Measurements from ENCODE around the gene CNTF. TPM values are rescaled to one million over a fixed set of nuclear protein-coding genes. Genes with fewer than 3 reads are reported as not detected.
A peak's percentile ranks its signal among the peaks of the same experiment; 100 is the strongest.

The CNTF gene
- total RNA-seq, 4 donors from 2014 or later, result 1.6 to 5.0 (median 1.7) TPM

DNA sequence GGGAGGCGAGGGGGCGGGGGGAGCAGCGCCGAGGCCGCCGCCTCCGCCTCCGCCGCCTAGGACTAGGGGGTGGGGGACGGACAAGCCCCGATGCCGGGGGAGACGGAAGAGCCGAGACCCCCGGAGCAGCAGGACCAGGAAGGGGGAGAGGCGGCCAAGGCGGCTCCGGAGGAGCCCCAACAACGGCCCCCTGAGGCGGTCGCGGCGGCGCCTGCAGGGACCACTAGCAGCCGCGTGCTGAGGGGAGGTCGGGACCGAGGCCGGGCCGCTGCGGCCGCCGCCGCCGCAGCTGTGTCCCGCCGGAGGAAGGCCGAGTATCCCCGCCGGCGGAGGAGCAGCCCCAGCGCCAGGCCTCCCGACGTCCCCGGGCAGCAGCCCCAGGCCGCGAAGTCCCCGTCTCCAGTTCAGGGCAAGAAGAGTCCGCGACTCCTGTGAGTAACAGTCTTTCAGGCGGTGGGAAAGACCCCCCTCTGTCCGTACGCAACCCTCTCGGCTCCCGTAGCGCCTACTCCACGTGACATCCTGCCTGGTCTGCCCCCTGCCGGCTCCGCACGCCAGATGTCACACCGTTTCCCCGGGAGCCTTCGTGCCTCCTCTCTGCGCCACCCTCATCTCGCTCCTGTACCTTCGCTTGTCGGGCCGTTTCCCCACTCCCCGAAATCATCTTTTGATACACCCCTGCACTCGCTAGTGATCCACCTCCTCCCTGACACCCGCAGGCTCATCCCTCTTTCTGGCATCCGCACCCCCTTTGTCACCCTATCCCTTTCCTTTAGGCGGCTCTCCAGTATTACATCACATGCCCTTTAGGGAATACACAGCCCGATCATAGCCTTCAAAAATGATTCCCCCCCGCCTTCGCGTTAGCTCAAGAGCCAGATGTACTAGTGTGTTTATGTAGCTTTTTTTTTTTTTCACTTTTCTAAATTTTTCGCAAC is 43.0 kb upstream of the CNTF start:
- Histone ChIP-seq H3K4me3 (replicated peaks in 1 of 3) (peak overlapping the region; percentile 80 to 97 (median 81)), H3K27me3 (no peaks in the 10 kb centered on the region), H3K9me3 (no peaks in the 10 kb centered on the region), H3K36me3 (no peaks in the 10 kb centered on the region), H3K27ac (peak overlapping the region; percentile 100), H3K4me1 (peaks cover 24 to 44% of the 10 kb centered on the region in 2 donors)
- WGBS, 2 donors, result 0 to 1% methylated on average over 27 to 48 of the region's 78 CpGs
- peak; percentile 92 to 93 for DNase-seq
- intact Hi-C loops (cut with DNase I), result no loop called here
- TF ChIP-seq POLR2A (IDR thresholded peaks at IDR 0.05), result peak; percentile 42 to 67
- TF ChIP-seq, protein P1, sequence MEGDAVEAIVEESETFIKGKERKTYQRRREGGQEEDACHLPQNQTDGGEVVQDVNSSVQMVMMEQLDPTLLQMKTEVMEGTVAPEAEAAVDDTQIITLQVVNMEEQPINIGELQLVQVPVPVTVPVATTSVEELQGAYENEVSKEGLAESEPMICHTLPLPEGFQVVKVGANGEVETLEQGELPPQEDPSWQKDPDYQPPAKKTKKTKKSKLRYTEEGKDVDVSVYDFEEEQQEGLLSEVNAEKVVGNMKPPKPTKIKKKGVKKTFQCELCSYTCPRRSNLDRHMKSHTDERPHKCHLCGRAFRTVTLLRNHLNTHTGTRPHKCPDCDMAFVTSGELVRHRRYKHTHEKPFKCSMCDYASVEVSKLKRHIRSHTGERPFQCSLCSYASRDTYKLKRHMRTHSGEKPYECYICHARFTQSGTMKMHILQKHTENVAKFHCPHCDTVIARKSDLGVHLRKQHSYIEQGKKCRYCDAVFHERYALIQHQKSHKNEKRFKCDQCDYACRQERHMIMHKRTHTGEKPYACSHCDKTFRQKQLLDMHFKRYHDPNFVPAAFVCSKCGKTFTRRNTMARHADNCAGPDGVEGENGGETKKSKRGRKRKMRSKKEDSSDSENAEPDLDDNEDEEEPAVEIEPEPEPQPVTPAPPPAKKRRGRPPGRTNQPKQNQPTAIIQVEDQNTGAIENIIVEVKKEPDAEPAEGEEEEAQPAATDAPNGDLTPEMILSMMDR (IDR thresholded peaks at IDR 0.05), result peak; percentile 15 to 90 (median 78)

- DNase-seq, result no peak
- peaks cover 24 to 40% of the 10 kb centered on the region in 2 donors for H3K4me1 ChIP-seq
- WGBS, 2 donors, result 17 to 22% methylated on average over 2 of the region's 2 CpGs
- intact Hi-C loops (cut with DNase I), result no loop called here
- H3K4me3 ChIP-seq (replicated peaks in 1 of 3), result no peak overlapping the region
- peak overlapping the region in 2 of 3 donors; percentile 100 for H3K27ac ChIP-seq
- H3K36me3 ChIP-seq, result no peaks in the 10 kb centered on the region
- no peaks in the 10 kb centered on the region for H3K27me3 ChIP-seq
- no peak for TF ChIP-seq POLR2A (IDR thresholded peaks at IDR 0.05)
- TF ChIP-seq, protein P1 (IDR thresholded peaks at IDR 0.05), result no peak
- H3K9me3 ChIP-seq, result no peaks in the 10 kb centered on the region
Measured at GRCh38 chr11:58580311-58580710, 42.2 kb upstream of the CNTF start.

- Histone ChIP-seq H3K36me3 (no peaks in the 10 kb centered on the region), H3K4me1 (peaks cover 16 to 22% of the 10 kb centered on the region in 2 donors), H3K27me3 (no peaks in the 10 kb centered on the region), H3K9me3 (no peaks in the 10 kb centered on the region), H3K4me3 (replicated peaks in 1 of 3) (no peak overlapping the region), H3K27ac (no peak overlapping the region)
- no peak for DNase-seq
- no peak for TF ChIP-seq POLR2A (IDR thresholded peaks at IDR 0.05)
- TF ChIP-seq, protein P1 (IDR thresholded peaks at IDR 0.05), result no peak
- intact Hi-C loops (cut with DNase I), result no loop called here
- WGBS, 2 donors, result 92 to 93% methylated on average over 1 of the region's 1 CpG
Measured at GRCh38 chr11:58582437-58582836, 40.0 kb upstream of the CNTF start.

GRCh38 chr11:58586998-58587397 is 35.5 kb upstream of the CNTF start:
- no peaks in the 10 kb centered on the region for H3K9me3 ChIP-seq
- H3K27me3 ChIP-seq, result no peaks in the 10 kb centered on the region
- intact Hi-C loops (cut with DNase I), result no loop called here
- TF ChIP-seq, protein P1 (IDR thresholded peaks at IDR 0.05), result no peak
- no peak for TF ChIP-seq POLR2A (IDR thresholded peaks at IDR 0.05)
- no peak overlapping the region for H3K4me3 ChIP-seq (replicated peaks in 1 of 3)
- peaks cover 4 to 5% of the 10 kb centered on the region in 2 donors for H3K4me1 ChIP-seq
- H3K27ac ChIP-seq, result no peak overlapping the region
- WGBS, 2 donors, result 85 to 96% methylated on average over 2 of the region's 2 CpGs
- DNase-seq, result no peak
- H3K36me3 ChIP-seq, result no peaks in the 10 kb centered on the region

DNA sequence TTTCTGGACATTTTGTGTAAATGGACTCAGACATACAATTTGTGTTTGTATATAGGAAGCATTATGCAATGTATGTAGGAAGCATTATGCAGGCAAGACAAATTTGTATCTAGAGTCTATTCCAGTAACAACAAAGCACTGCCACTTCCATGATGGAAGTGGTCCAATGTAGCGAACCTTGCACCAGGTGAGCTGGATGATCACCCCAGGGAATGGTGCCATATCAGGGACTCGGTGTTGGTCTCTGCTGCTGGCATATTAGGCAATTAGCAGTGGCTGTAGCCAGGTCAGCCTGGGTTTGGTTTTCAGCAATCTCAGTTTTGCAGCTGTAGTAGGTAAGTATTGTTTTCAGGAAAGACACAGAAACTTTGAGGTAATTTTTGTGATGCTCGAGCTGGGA is 30.8 kb upstream of the CNTF start:
- WGBS, 2 donors, result 97 to 100% methylated on average over 3 of the region's 3 CpGs
- H3K4me1 ChIP-seq, result peaks cover 0 to 4% of the 10 kb centered on the region in 2 donors
- TF ChIP-seq, protein P1 (IDR thresholded peaks at IDR 0.05), result no peak
- TF ChIP-seq POLR2A (IDR thresholded peaks at IDR 0.05), result no peak
- no peaks in the 10 kb centered on the region for H3K9me3 ChIP-seq
- H3K36me3 ChIP-seq, result no peaks in the 10 kb centered on the region
- DNase-seq, result no peak
- H3K4me3 ChIP-seq (replicated peaks in 1 of 3), result no peak overlapping the region
- no peak overlapping the region for H3K27ac ChIP-seq
- H3K27me3 ChIP-seq, result no peaks in the 10 kb centered on the region
- intact Hi-C loops (cut with DNase I), result no loop called here
